Astrocyte (in vitro differentiated cells and primary cell): Measurements from ENCODE around the gene PLEKHA6.

Experiments
- CTCF ChIP-seq: IDR thresholded peaks from 2 replicates; pipeline ENCODE4 v1.5.1; 2011; ENCODE audit warnings: low read depth, mild to moderate bottlenecking, inconsistent platforms, low read length, moderate library complexity; ENCODE audit not compliant: insufficient read depth
- EZH2 ChIP-seq: IDR thresholded peaks from 2 replicates; pipeline ENCODE4 v1.6.1; 2012; ENCODE audit warnings: mild to moderate bottlenecking, low read length, inconsistent platforms; ENCODE audit not compliant: insufficient read depth

DNA sequence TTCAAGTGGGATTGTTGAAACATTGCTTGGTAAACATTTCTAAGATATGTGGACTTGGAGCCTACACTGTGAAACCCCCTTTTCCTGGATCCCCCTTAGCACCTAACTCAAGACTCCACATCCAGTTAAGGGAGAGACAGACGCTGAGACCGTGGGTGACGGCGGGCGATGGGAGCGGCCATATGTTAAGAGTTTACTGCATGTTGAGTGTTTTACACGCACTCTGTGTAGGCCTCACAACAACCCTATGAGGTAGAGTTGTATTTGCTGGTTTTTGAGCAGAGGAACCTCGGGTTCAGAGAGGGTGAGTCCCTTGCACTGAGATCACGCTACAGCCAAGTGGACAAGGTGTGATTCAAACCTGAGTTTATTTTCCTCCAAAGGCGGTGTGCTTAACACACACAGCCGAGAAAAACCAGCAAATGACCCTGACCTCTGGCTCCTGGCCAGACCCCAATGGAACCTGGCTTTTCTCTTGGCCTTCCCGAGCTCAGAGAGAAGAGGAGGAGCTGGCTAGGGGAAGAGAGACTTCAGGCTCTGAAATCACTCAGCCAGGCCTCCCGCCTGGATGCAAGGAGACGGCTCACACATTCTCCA lies 99.0 kb downstream of the PLEKHA6 start:
- TF ChIP-seq CTCF = no peak
- no peak for TF ChIP-seq EZH2
